Left lung (tissue), 10 donors: ENCODE data around the gene CENPB. TPM values are rescaled to one million over a fixed set of nuclear protein-coding genes. Genes with fewer than 3 reads are reported as not detected.
A peak's percentile ranks its signal among the peaks of the same experiment; 100 is the strongest.

Experiments
- ATAC-seq: fragments of 200-7000 bp; cut with Tn5 transposase; one replicate; pipeline ENCODE4 v1.9.1; 2020; ENCODE audit warnings: moderate library complexity
- DNase-seq, 4 donors: peaks; one replicate each; pipeline ENCODE4 v3.0.0-alpha.2; 2013 to 2020
- H3K27ac ChIP-seq, 2 donors: fragments of 200-600 bp; sonication (generic) in 1 of 2; one replicate each; pipeline versions ENCODE4 v1.5.0 to v1.8.0; 2020 to 2021
- H3K27me3 ChIP-seq, 2 donors: fragments of 200-600 bp; sonication (generic) in 1 of 2; one replicate each; pipeline versions ENCODE4 v1.5.0 to v1.8.0; 2020 to 2021
- H3K36me3 ChIP-seq, 2 donors: fragments of 200-600 bp; sonication (generic) in 1 of 2; one replicate each; pipeline versions ENCODE4 v1.5.0 to v1.8.0; 2020 to 2021
- H3K4me1 ChIP-seq, 2 donors: fragments of 200-600 bp; one replicate each; pipeline ENCODE4 v1.8.0; 2021
- H3K4me3 ChIP-seq, 2 donors: fragments of 200-600 bp; sonication (generic) in 1 of 2; one replicate each; pipeline versions ENCODE4 v1.5.0 to v1.8.0; 2020 to 2021; ENCODE audit warnings: mild to moderate bottlenecking in 1 of 2
- H3K9me3 ChIP-seq, 2 donors: fragments of 200-600 bp; sonication (generic) in 1 of 2; one replicate each; pipeline versions ENCODE4 v1.5.0 to v1.8.0; 2020 to 2021
- CTCF ChIP-seq, 2 donors: fragments of 200-600 bp; sonication (generic) in 1 of 2; IDR thresholded peaks; one replicate each; pipeline versions ENCODE4 v1.5.0 to v1.8.0; 2021; ENCODE audit warnings: antibody characterized with exemption in 2 of 2
- intact Hi-C, 2 donors: fragments of 100-400 bp; cut with DNase I; formaldehyde crosslinking; loops; one replicate each; pipeline versions ENCODE4 v1.11.2 to v1.14.2; 2022
- polyA plus RNA-seq, 6 donors: library from polyadenylated mRNA; unstranded; fragments of 120-200 nt; gene quantifications; one replicate each; pipeline ENCODE4 v1.2.1, GENCODE V29; 2013; ENCODE audit not compliant: insufficient read length in 6 of 6
- total RNA-seq, 2 donors: library from RNA; stranded (reverse); fragmentation: NEBNext Ultra II Directional; extraction: Animal tissue kit (Norgen Biotek cat#: 25700); gene quantifications; one replicate each; pipeline ENCODE4 v1.2.1, GENCODE V29; 2021
- donor health status: DM: no; HTN: yes; CAD: no.
- donor health status: DM: no; HTN: no; CAD: no.

Gene CENPB
- total and polyA plus RNA-seq, 8 donors, result 38.0 to 94.5 (median 53.4) TPM

- Histone ChIP-seq H3K9me3 (no peaks in the 10 kb centered on the region), H3K27ac (peak overlapping the region; percentile 62 to 65), H3K4me3 (no peak overlapping the region), H3K4me1 (peaks cover 0 to 62% of the 10 kb centered on the region in 2 donors), H3K36me3 (no peaks in the 10 kb centered on the region), H3K27me3 (peaks cover 0 to 12% of the 10 kb centered on the region in 2 donors)
- DNase-seq, result peak in 1 of 4 donors; percentile 50
- intact Hi-C loops, result no loop called here
- no peak for TF ChIP-seq CTCF (IDR thresholded peaks at IDR 0.05)
- no peak for ATAC-seq
These were observed 45.8 kb downstream of the CENPB start for GRCh38 chr20:3740615-3741301.

- DNase-seq (no peak), ATAC-seq (no peak)
- peak overlapping the region; percentile 62 to 65 for H3K27ac ChIP-seq
- TF ChIP-seq CTCF (IDR thresholded peaks at IDR 0.05), result no peak
- no peaks in the 10 kb centered on the region for H3K36me3 ChIP-seq
- H3K27me3 ChIP-seq, result peaks cover 0 to 6% of the 10 kb centered on the region in 2 donors
- H3K9me3 ChIP-seq, result no peaks in the 10 kb centered on the region
- H3K4me1 ChIP-seq, result peaks cover 0 to 56% of the 10 kb centered on the region in 2 donors
- no peak overlapping the region for H3K4me3 ChIP-seq
- intact Hi-C loops, result no loop called here
These were observed 46.6 kb downstream of the CENPB start for GRCh38 chr20:3739926-3740451.

GRCh38 chr20:3739054-3739925 lies 47.2 kb downstream of the CENPB start:
- Histone ChIP-seq H3K9me3 (no peaks in the 10 kb centered on the region), H3K27ac (peak overlapping the region; percentile 62 to 65), H3K36me3 (no peaks in the 10 kb centered on the region), H3K4me3 (no peak overlapping the region), H3K4me1 (peaks cover under 1 to 49% of the 10 kb centered on the region in 2 donors), H3K27me3 (peaks cover 0 to 1% of the 10 kb centered on the region in 2 donors)
- TF ChIP-seq CTCF (IDR thresholded peaks at IDR 0.05), result no peak
- no peak for DNase-seq
- intact Hi-C loops, result no loop called here
- ATAC-seq, result peak; percentile 41

- Histone ChIP-seq H3K27ac (peak overlapping the region in 1 of 2 donors; percentile 1), H3K4me1 (peaks cover 6 to 54% of the 10 kb centered on the region in 2 donors), H3K9me3 (no peaks in the 10 kb centered on the region), H3K27me3 (peaks cover 0 to 5% of the 10 kb centered on the region in 2 donors), H3K36me3 (no peaks in the 10 kb centered on the region), H3K4me3 (no peak overlapping the region)
- intact Hi-C loops, result no loop called here
- ATAC-seq (no peak), DNase-seq (no peak)
- no peak for TF ChIP-seq CTCF (IDR thresholded peaks at IDR 0.05)
These were observed 48.2 kb downstream of the CENPB start for GRCh38 chr20:3738111-3739053.
